RPMI8226 (cell line): ENCODE data around the gene CDHR2.

Experiments used
- DNase-seq: peaks from one replicate; pipeline ENCODE4 v3.0.0-alpha.2; 2015

CDHR2 gene

DNA sequence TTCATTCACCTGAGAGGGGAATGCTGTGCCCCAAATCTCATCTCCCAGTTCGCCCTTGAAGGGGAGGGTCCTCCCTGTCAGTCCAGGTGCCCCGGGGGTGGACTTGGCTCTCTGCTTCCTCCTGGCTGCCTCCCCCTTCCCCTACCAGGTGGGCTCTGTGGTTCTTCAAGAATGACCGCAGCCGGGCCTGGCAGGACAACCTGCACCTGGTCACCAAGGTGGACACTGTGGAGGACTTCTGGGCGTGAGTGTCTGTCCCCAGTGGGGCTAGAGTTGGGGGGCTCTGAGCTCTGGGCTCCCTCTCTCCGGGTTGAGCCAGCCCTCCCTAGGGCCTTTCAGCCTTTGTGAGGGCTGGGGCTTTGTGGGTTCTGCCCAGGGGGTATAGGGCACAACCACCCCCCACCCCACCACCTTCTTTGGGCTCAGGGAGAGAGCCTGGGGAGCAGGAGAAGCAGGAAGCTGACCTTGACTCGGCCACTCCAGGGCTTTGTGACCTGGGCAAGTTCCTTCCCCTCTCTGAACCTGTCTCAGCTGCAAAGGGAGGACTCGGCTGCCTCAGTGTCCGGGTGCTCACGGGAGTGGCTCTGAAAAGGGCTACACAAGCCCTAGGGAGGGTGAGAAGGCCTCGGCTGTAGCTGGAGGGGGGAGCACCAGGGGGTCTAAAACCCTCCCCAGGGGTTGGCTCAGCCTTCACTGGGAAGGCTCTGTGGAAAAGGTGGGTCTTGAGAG, 94.5 kb downstream of the CDHR2 start:
- no peak for DNase-seq

DNA sequence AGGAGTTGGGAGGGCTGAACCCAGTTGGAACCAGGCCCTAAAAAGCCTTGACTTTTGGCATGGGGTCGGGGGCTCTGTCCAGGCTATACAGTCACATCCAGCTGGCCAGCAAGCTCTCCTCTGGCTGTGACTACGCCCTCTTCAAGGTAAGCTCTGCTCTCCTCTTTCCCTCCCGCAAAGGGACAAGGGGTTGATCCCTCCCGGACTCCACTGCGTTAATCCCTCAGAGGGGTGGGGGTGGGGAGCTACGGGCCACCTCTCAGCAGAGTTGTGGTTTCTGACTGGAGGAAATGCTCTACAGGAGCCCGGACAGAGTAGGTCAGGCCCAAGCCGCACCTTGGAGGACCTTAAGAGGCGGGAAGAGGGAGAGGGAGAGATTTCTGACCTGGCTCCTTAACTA, 95.2 kb downstream of the CDHR2 start:
- DNase-seq, result no peak

DNA sequence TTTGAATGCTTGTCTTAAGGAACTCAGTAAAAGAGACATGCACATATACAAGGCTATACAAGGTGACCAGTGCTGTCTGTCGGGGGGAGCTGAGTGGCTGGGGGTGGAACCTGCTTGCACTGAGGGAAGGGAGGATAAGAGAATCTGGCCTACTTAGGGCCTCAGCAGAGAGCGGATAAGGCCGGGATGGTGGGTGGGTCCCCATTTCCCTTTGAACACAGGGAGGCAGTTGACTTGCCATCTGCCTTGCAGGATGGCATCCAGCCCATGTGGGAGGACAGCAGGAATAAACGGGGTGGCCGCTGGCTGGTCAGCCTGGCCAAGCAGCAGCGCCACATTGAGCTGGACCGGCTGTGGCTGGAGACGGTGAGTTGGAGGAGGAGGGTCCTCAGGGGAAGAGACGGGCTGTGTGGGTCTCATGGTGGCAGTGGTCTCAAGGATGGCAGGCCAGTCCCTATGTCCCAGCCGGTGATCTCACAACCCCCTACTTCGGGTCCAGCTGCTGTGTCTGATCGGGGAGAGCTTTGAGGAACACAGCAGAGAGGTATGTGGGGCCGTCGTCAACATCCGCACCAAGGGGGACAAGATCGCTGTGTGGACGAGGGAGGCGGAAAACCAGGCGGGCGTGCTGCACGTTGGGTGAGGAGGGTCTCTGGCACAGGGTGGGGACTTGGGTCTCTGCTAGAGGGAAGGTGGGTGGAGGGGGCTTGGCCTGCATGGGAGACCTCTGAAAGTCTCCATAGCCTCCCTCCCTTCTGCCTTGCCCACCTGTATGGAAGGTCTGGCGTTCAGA, 95.9 kb downstream of the CDHR2 start:
- no peak for DNase-seq
